ENCODE results near the gene PCSK4. TPM values are rescaled to one million over a fixed set of nuclear protein-coding genes. Genes with fewer than 3 reads are reported as not detected.

PCSK4 gene
- total and polyA plus RNA-seq, 10 of the 15 experiments (the other 5 are each of a cell fraction or from before 2014, with no cell fraction given): 0.27 to 0.99 (median 0.40) TPM; not detected in 3

GRCh38 chr19:1483979-1484428 is 6.1 kb downstream of the PCSK4 start:
- RAD21 ChIA-PET (ENCODE audit: unreplicated experiment): no interaction called here
- TF ChIP-seq USF1 (IDR thresholded peaks at IDR 0.05; ENCODE audit: borderline replicate concordance, extremely low read length, insufficient read depth, low read depth, low read length) (no peak), ZNF592 (IDR thresholded peaks at IDR 0.05) (no peak), ELK1 (IDR thresholded peaks at IDR 0.05; ENCODE audit: low read depth, low read length) (no peak), MLLT1 (IDR thresholded peaks at IDR 0.05) (no peak), ZNF274 (IDR thresholded peaks at IDR 0.05; ENCODE audit: insufficient read depth, insufficient read length) (no peak), TAF1 (IDR thresholded peaks at IDR 0.05; ENCODE audit: borderline replicate concordance, low read depth, low read length) (no peak), PBX3 (IDR thresholded peaks at IDR 0.05; ENCODE audit: insufficient replicate concordance, low read depth, low read length) (no peak), POLR2A (IDR thresholded peaks at IDR 0.05; ENCODE audit: low read depth, low read length) (no peak), BRCA1 (IDR thresholded peaks at IDR 0.05; ENCODE audit: low read depth, low read length) (no peak), SREBF1 (IDR thresholded peaks at IDR 0.05; ENCODE audit: low read length) (no peak), SMAD1 (IDR thresholded peaks at IDR 0.05; ENCODE audit: low read depth, partially characterized antibody) (no peak), ATF7 (IDR thresholded peaks at IDR 0.05; ENCODE audit: low read depth) (no peak), IRF5 (IDR thresholded peaks at IDR 0.05; ENCODE audit: borderline replicate concordance) (no peak), BHLHE40 (IDR thresholded peaks at IDR 0.05; ENCODE audit: borderline replicate concordance in 1 of 2, low read depth in 2 of 2, low read length in 1 of 2) (no peak)

More at GRCh38 chr19:1483979-1484428, 6.1 kb downstream of the PCSK4 start:
- H3K4me1 ChIP-seq (ENCODE audit: control insufficient read depth, insufficient read depth, low read length): no peaks in the 10 kb centered on the region
- no peak for FAIRE-seq
- BruUV-seq (replicated peaks): no TSS peak
- no peak overlapping the region for H3K4me2 ChIP-seq (ENCODE audit: control insufficient read depth, insufficient read depth)
- no peaks in the 10 kb centered on the region for H3K36me3 ChIP-seq (ENCODE audit: control insufficient read depth in 2 of 2, insufficient read depth in 2 of 2, low read length in 1 of 2)
- no peak overlapping the region for H3K27ac ChIP-seq (ENCODE audit: control insufficient read depth, insufficient read depth)
- ChIA-PET SMC1A (ENCODE audit: uncharacterized antibody, unreplicated experiment) (no interaction called here), CTCF (no interaction called here), POLR2A (no interaction called here)
- peaks cover under 1% of the 10 kb centered on the region; the same call in 1 of the 2 replicates for H3K79me2 ChIP-seq (ENCODE audit: control insufficient read depth, insufficient read depth, low read length)
- H2AFZ ChIP-seq (ENCODE audit: control insufficient read depth, low read depth, low read length): no peak overlapping the region
- H3K9me3 ChIP-seq (replicated peaks; ENCODE audit: control insufficient read depth, insufficient read depth, low read length): no peaks in the 10 kb centered on the region
- no peaks in the 10 kb centered on the region for H4K20me1 ChIP-seq (ENCODE audit: control insufficient read depth, insufficient read depth)
- intact Hi-C loops (cut with micrococcal nuclease; ENCODE audit: unreplicated experiment) (no loop called here), in situ Hi-C loops (cut with MboI) (no loop called here)
- no peak overlapping the region for H3K4me3 ChIP-seq
- WGBS (ENCODE audit: insufficient coverage, insufficient replicate concordance, low lambda C conversion rate, missing lambda C conversion rate): 73% methylated on average over 17 of the region's 23 CpGs
- H3K27me3 ChIP-seq (replicated peaks in 1 of 2; ENCODE audit: control insufficient read depth in 2 of 2, insufficient read depth in 2 of 2, low read length in 1 of 2): no peaks in the 10 kb centered on the region
- ATAC-seq: no peak
- DNase-seq (ENCODE audit: low read depth, low spot score): no peak
- H3K9ac ChIP-seq (ENCODE audit: control insufficient read depth, insufficient read depth, low read length): no peak overlapping the region

Measured in GM12878 (cell line).